ENCODE data around the gene HECTD2.

DNA sequence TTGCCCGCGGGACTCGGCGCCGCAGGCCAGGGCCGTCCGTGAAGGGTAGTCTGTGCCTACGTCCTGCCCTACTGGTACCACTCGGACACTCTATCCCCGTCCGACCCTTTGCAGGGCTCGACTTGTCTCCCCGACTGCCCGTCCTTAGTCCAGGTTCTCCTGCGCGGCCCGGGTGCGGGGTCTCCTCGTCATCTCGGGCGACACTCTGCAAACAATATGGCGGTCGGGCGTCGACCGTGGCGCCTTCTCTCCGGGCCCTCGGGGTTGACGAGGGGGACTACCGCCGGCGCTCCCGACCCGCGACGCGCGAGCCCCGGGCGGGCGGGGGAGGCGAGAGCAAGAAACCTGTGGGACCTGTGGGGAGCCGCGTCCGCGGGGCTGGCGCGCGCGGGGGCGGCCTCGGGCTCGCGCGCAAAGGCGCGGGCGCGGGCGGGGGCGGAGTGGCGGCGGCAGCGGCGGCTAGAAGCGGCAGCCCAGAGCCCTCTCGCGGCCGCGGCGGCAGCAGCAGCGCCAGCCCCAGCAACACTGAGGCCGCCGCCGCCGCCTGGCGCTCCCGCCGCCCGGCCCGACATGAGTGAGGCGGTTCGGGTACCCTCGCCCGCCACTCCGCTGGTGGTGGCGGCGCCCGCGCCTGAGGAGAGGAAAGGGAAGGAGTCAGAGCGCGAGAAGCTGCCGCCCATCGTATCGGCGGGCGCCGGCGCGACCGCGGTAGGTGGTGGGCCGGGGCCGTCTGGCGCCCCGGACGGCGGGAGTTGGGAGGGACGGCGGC lies at the start of gene HECTD2:
- TF ChIP-seq POLR2A (IDR thresholded peaks at IDR 0.05), result peak; percentile 35
- TF ChIP-seq, protein P1, sequence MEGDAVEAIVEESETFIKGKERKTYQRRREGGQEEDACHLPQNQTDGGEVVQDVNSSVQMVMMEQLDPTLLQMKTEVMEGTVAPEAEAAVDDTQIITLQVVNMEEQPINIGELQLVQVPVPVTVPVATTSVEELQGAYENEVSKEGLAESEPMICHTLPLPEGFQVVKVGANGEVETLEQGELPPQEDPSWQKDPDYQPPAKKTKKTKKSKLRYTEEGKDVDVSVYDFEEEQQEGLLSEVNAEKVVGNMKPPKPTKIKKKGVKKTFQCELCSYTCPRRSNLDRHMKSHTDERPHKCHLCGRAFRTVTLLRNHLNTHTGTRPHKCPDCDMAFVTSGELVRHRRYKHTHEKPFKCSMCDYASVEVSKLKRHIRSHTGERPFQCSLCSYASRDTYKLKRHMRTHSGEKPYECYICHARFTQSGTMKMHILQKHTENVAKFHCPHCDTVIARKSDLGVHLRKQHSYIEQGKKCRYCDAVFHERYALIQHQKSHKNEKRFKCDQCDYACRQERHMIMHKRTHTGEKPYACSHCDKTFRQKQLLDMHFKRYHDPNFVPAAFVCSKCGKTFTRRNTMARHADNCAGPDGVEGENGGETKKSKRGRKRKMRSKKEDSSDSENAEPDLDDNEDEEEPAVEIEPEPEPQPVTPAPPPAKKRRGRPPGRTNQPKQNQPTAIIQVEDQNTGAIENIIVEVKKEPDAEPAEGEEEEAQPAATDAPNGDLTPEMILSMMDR (IDR thresholded peaks at IDR 0.05), result peak; percentile 27 to 64 (median 46)

All from right lobe of liver (tissue), 4 donors.